Gastroesophageal sphincter (tissue), 4 donors: ENCODE results near the gene PKHD1. TPM values are rescaled to one million over a fixed set of nuclear protein-coding genes. Genes with fewer than 3 reads are reported as not detected.

ENCODE experiments used
- ATAC-seq: fragments of 150-250 bp; one replicate; pipeline ENCODE4 v1.9.1; 2016; ENCODE audit warnings: mild to moderate bottlenecking, moderate library complexity
- H3K27ac ChIP-seq, 4 donors: fragments of 200-600 bp; sonication (generic) in 3 of 4; 1 replicate in 3 of 4; 2 replicates in 1 of 4; pipeline ENCODE4 v1.5.1; 2016 to 2019
- H3K27me3 ChIP-seq: fragments of 200-600 bp; sonication (generic); one replicate; pipeline ENCODE4 v1.5.1; 2019
- H3K36me3 ChIP-seq, 2 donors: fragments of 200-600 bp; sonication (generic); one replicate each; pipeline ENCODE4 v1.5.1; 2019; ENCODE audit warnings: control low read depth in 1 of 2
- H3K4me1 ChIP-seq, 3 donors: fragments of 200-600 bp; sonication (generic); 1 replicate in 2 of 3; 2 replicates in 1 of 3; pipeline ENCODE4 v1.5.1; 2016 to 2019; ENCODE audit warnings: control low read depth in 2 of 3
- H3K4me3 ChIP-seq, 2 donors: fragments of 200-600 bp; sonication (generic); one replicate each; pipeline ENCODE4 v1.5.1; 2019; ENCODE audit warnings: mild to moderate bottlenecking in 1 of 2, moderate library complexity in 1 of 2
- H3K9me3 ChIP-seq, 3 donors: fragments of 200-600 bp; sonication (generic); one replicate each; pipeline ENCODE4 v1.5.1; 2017 to 2019; ENCODE audit warnings: control low read depth in 2 of 3
- CTCF ChIP-seq, 4 experiments: fragments of 200-600 bp in 2 of 4; fragments of 450-650 bp in 2 of 4; sonication (generic) in 1 of 4; IDR thresholded peaks; one replicate each; pipeline ENCODE4 v1.5.1; 2017 to 2019; ENCODE audit warnings: antibody characterized with exemption in 4 of 4, mild to moderate bottlenecking in 2 of 4, moderate library complexity in 2 of 4
- EP300 ChIP-seq: sonication (generic); formaldehyde crosslinking; IDR thresholded peaks from one replicate; pipeline ENCODE4 v1.6.1; 2017; ENCODE audit warnings: antibody characterized with exemption, mild to moderate bottlenecking
- POLR2A ChIP-seq, 2 donors: fragments of 450-650 bp; IDR thresholded peaks; one replicate each; pipeline ENCODE4 v1.6.1; 2017; ENCODE audit warnings: antibody characterized with exemption in 2 of 2, mild to moderate bottlenecking in 2 of 2, moderate library complexity in 1 of 2
- POLR2AphosphoS5 ChIP-seq: sonication (generic); formaldehyde crosslinking; IDR thresholded peaks from one replicate; pipeline ENCODE4 v1.6.1; 2017; ENCODE audit warnings: antibody characterized with exemption
- WGBS, 2 donors: methylation state at CpG; one replicate each; pipeline ENCODE4 v1.1.5; 2018; ENCODE audit warnings: low coverage in 1 of 2; 5-methylcytosine and 5-hydroxymethylcytosine counted together
- total RNA-seq, 4 donors: library from RNA; depleted of rRNA; stranded (reverse); fragments of >200 nt; gene quantifications; one replicate each; pipeline ENCODE4 v1.1.0, GENCODE V29; 2016

Gene PKHD1
- total RNA-seq, 4 donors from 2014 or later, result under 0.01 TPM; not detected in 3

GRCh38 chr6:51868591-51869355 is 218.6 kb downstream of the PKHD1 start:
- TF ChIP-seq EP300, result no peak
- TF ChIP-seq POLR2AphosphoS5, result no peak
- no peak for TF ChIP-seq CTCF (IDR thresholded peaks at IDR 0.05)
- no peaks in the 10 kb centered on the region for H3K36me3 ChIP-seq
- ATAC-seq, result no peak
- no peaks in the 10 kb centered on the region for H3K4me1 ChIP-seq
- no peaks in the 10 kb centered on the region for H3K27me3 ChIP-seq
- H3K9me3 ChIP-seq, result no peaks in the 10 kb centered on the region
- no peak overlapping the region for H3K4me3 ChIP-seq
- no peak overlapping the region for H3K27ac ChIP-seq

GRCh38 chr6:51866867-51867266 is 220.5 kb downstream of the PKHD1 start:
- WGBS, 2 donors, result 33 to 40% methylated on average over 2 of the region's 2 CpGs
- ATAC-seq, result no peak

GRCh38 chr6:51865996-51866395 is 221.4 kb downstream of the PKHD1 start:
- no peak for ATAC-seq
- no peak overlapping the region for H3K27ac ChIP-seq
- no peaks in the 10 kb centered on the region for H3K4me1 ChIP-seq
- H3K4me3 ChIP-seq, result no peak overlapping the region
- H3K9me3 ChIP-seq, result no peaks in the 10 kb centered on the region
- WGBS, 2 donors, result 44 to 63% methylated on average over 1 of the region's 1 CpG
- H3K36me3 ChIP-seq, result no peaks in the 10 kb centered on the region
- TF ChIP-seq EP300, result no peak
- no peak for TF ChIP-seq POLR2A (IDR thresholded peaks at IDR 0.05)
- TF ChIP-seq POLR2AphosphoS5, result no peak
- TF ChIP-seq CTCF (IDR thresholded peaks at IDR 0.05), result no peak
- no peaks in the 10 kb centered on the region for H3K27me3 ChIP-seq

More at GRCh38 chr6:51866867-51867266, 220.5 kb downstream of the PKHD1 start:
- no peak overlapping the region for H3K27ac ChIP-seq
- H3K4me3 ChIP-seq, result no peak overlapping the region
- H3K27me3 ChIP-seq, result no peaks in the 10 kb centered on the region
- no peaks in the 10 kb centered on the region for H3K9me3 ChIP-seq
- H3K36me3 ChIP-seq, result no peaks in the 10 kb centered on the region
- TF ChIP-seq CTCF (IDR thresholded peaks at IDR 0.05) (no peak), EP300 (no peak), POLR2AphosphoS5 (no peak), POLR2A (IDR thresholded peaks at IDR 0.05) (no peak)
- no peaks in the 10 kb centered on the region for H3K4me1 ChIP-seq

GRCh38 chr6:51865176-51865575 is 222.2 kb downstream of the PKHD1 start:
- Histone ChIP-seq H3K4me3 (no peak overlapping the region), H3K4me1 (no peaks in the 10 kb centered on the region), H3K27me3 (no peaks in the 10 kb centered on the region), H3K36me3 (no peaks in the 10 kb centered on the region), H3K9me3 (no peaks in the 10 kb centered on the region), H3K27ac (no peak overlapping the region)
- 46 to 70% methylated on average over 2 of the region's 2 CpGs for WGBS, 2 donors
- no peak for ATAC-seq
- TF ChIP-seq POLR2AphosphoS5, result no peak
- no peak for TF ChIP-seq POLR2A (IDR thresholded peaks at IDR 0.05)
- no peak for TF ChIP-seq EP300
- TF ChIP-seq CTCF (IDR thresholded peaks at IDR 0.05), result no peak

- ATAC-seq, result no peak
- H3K27ac ChIP-seq, result no peak overlapping the region
- H3K36me3 ChIP-seq, result no peaks in the 10 kb centered on the region
- TF ChIP-seq EP300 (no peak), CTCF (IDR thresholded peaks at IDR 0.05) (no peak), POLR2A (IDR thresholded peaks at IDR 0.05) (no peak), POLR2AphosphoS5 (no peak)
- no peaks in the 10 kb centered on the region for H3K27me3 ChIP-seq
- no peaks in the 10 kb centered on the region for H3K4me1 ChIP-seq
- 90 to 94% methylated on average over 2 of the region's 2 CpGs for WGBS, 2 donors
- no peaks in the 10 kb centered on the region for H3K9me3 ChIP-seq
- H3K4me3 ChIP-seq, result no peak overlapping the region
These were observed 230.3 kb downstream of the PKHD1 start for GRCh38 chr6:51857134-51857533.
